HepG2 (cell line): ENCODE results near the gene PCAT6. TPM values are rescaled to one million over a fixed set of nuclear protein-coding genes. Genes with fewer than 3 reads are reported as not detected.
A peak's percentile ranks its signal among the peaks of the same experiment; 100 is the strongest.

ENCODE experiments used
- ATAC-seq: fragments of 200-7000 bp; cut with Tn5 transposase; 3 replicates; pipeline ENCODE4 v1.9.1; 2020; ENCODE audit warnings: mild to moderate bottlenecking, moderate library complexity
- BruUV-seq: library from RNA; stranded (reverse); fragments of 400-500 nt; replicated peaks from 2 replicates; lab custom pipeline; 2021; lab: Mats Ljungman, UMichigan
- CTCF ChIA-PET: fragments of 300-600 bp; formaldehyde crosslinking; extraction: SDS; loops from one replicate; lab custom pipeline; 2021; ENCODE audit warnings: low total read pairs, inconsistent platforms, low intra/inter-chr PET ratio; lab: Yijun Ruan, JAX
- POLR2A ChIA-PET: fragments of 350-600 bp; sonication (Branson Sonifier 250); formaldehyde crosslinking; loops from one replicate; lab custom pipeline; 2020; ENCODE audit warnings: antibody characterized with exemption, inconsistent platforms; lab: Yijun Ruan, JAX
- DNase-seq: peaks from one replicate; pipeline ENCODE4 v3.0.0-alpha.2; 2015; ENCODE audit warnings: low spot score
- FAIRE-seq: peaks from 3 replicates; lab custom pipeline; 2011; peaks lifted over from hg19 to GRCh38; lab: Jason Lieb, UNC
- H2AFZ ChIP-seq: one replicate; pipeline ENCODE4 v1.6.1; 2011; ENCODE audit warnings: low read length, inconsistent platforms
- H3K27ac ChIP-seq: fragments of 300-600 bp; 3 replicates; pipeline ENCODE4 v1.8.0; 2011; ENCODE audit warnings: mixed run types, mild to moderate bottlenecking, mixed read lengths, low read length, inconsistent platforms; ENCODE audit not compliant: insufficient read depth; ENCODE audit errors: extremely low read length
- H3K27me3 ChIP-seq, 2 experiments: fragments of 200-600 bp in 1 of 2; 2 replicates in 1 of 2; 3 replicates in 1 of 2; pipeline versions ENCODE4 v1.6.0 to v1.8.0; 2011; ENCODE audit warnings: low read length in 2 of 2, mild to moderate bottlenecking in 2 of 2, moderate library complexity in 2 of 2, inconsistent platforms in 1 of 2; ENCODE audit not compliant: insufficient read depth in 2 of 2, control insufficient read depth in 1 of 2
- H3K36me3 ChIP-seq, 2 experiments: fragments of 200-600 bp in 1 of 2; replicated peaks in 1 of 2; 2 replicates in 1 of 2; 3 replicates in 1 of 2; pipeline versions ENCODE4 v1.5.1 to v1.8.0; 2011; ENCODE audit warnings: low read length in 2 of 2, inconsistent platforms in 1 of 2; ENCODE audit not compliant: insufficient read depth in 2 of 2, control insufficient read depth in 1 of 2
- H3K4me1 ChIP-seq: 2 replicates; pipeline ENCODE4 v1.5.1; 2012; ENCODE audit warnings: low read length, inconsistent platforms; ENCODE audit not compliant: insufficient read depth
- H3K4me2 ChIP-seq: 2 replicates; pipeline ENCODE4 v1.6.0; 2011; ENCODE audit warnings: low read depth, low read length, inconsistent platforms
- H3K4me3 ChIP-seq, 3 experiments: fragments of 200-600 bp in 1 of 3; sonication (generic), shearing (Covaris generic) in 1 of 3; replicated peaks in 1 of 3; 2 replicates each; pipeline ENCODE4 v1.5.1; 2011 to 2016; ENCODE audit warnings: low read length in 3 of 3, inconsistent platforms in 2 of 3, low read depth in 2 of 3, mild to moderate bottlenecking in 2 of 3, control low read depth in 1 of 3, mixed read lengths in 1 of 3; ENCODE audit not compliant: insufficient read depth in 1 of 3
- H3K79me2 ChIP-seq: one replicate; pipeline ENCODE4 v1.6.1; 2011; ENCODE audit warnings: low read length, inconsistent platforms; ENCODE audit not compliant: insufficient read depth
- H3K9ac ChIP-seq: 2 replicates; pipeline ENCODE4 v1.6.0; 2011; ENCODE audit warnings: mild to moderate bottlenecking, low read depth, low read length, inconsistent platforms; ENCODE audit not compliant: insufficient read depth
- H3K9me3 ChIP-seq: 2 replicates; pipeline ENCODE4 v1.5.1; 2012; ENCODE audit warnings: mild to moderate bottlenecking, low read length
- H4K20me1 ChIP-seq: 2 replicates; pipeline ENCODE4 v1.6.0; 2011; ENCODE audit warnings: inconsistent platforms, mild to moderate bottlenecking, low read length, moderate library complexity; ENCODE audit not compliant: insufficient read depth
- AKAP8 ChIP-seq: sonication (generic); formaldehyde crosslinking; IDR thresholded peaks from 2 replicates; pipeline ENCODE4 v1.5.1; 2020; ENCODE audit warnings: mild to moderate bottlenecking, missing genetic modification reagents
- CEBPB ChIP-seq: IDR thresholded peaks from 2 replicates; pipeline ENCODE4 v1.6.1; 2011; ENCODE audit warnings: low read depth, low read length, improper control_type of control experiment, borderline replicate concordance
- HNRNPLL ChIP-seq: fragments of 200-400 bp; formaldehyde crosslinking; IDR thresholded peaks from 2 replicates; pipeline ENCODE4 v1.6.1; 2017; ENCODE audit warnings: mild to moderate bottlenecking, low read depth, low read length; ENCODE audit not compliant: poor library complexity, severe bottlenecking
- MBNL3 ChIP-seq: fragments of 250-450 bp; sonication (Bioruptor Pico); conservative IDR thresholded peaks from 2 replicates; pipeline ENCODE4 v1.8.0; 2022; ENCODE audit warnings: mild to moderate bottlenecking, inconsistent platforms
- MLX ChIP-seq: IDR thresholded peaks from 2 replicates; pipeline ENCODE4 v1.6.1; 2016
- WGBS: methylation state at CpG from one replicate; pipeline ENCODE4 v1.1.6; 2017; ENCODE audit warnings: low lambda C conversion rate; 5-methylcytosine and 5-hydroxymethylcytosine counted together
- in situ Hi-C: cut with HindIII; loops from 2 replicates; pipeline ENCODE4 v1.10.0; 2017; ENCODE audit warnings: low pct_unique_long_range_greater_than_20kb; ENCODE audit not compliant: extremely low pct_ligation_motif_present
- intact Hi-C: fragments of 100-400 bp; cut with micrococcal nuclease; formaldehyde crosslinking; loops from one replicate; pipeline ENCODE4 v1.10.0; 2022; ENCODE audit not compliant: unreplicated experiment
- polyA plus RNA-seq, 8 experiments: library from polyadenylated mRNA; depleted of rRNA in 3 of 8; stranded (reverse) in 7 of 8; unstranded in 1 of 8; fragments of >200 nt; fragmentation: Illumina TruSeq in 4 of 8; extraction: Trizol in 4 of 8; gene quantifications; 2 replicates each; pipeline versions ENCODE4 v1.2.1 to v1.2.3, GENCODE V29; 2011 to 2016; ENCODE audit warnings: low read depth in 4 of 8, missing spikeins in 1 of 8, mixed read lengths in 1 of 8; ENCODE audit not compliant: insufficient read depth in 1 of 8
- total RNA-seq, 5 experiments: library from RNA; depleted of rRNA; stranded (reverse); fragments of >200 nt; fragmentation: Illumina TruSeq; extraction: Trizol; gene quantifications; 2 replicates each; pipeline ENCODE4 v1.2.3, GENCODE V29; 2016; ENCODE audit warnings: low read depth in 1 of 5
- TF ChIP-seq, protein P1 (sequence below): sonication (generic); formaldehyde crosslinking; IDR thresholded peaks from 2 replicates; pipeline ENCODE4 v1.9.0; 2021; ENCODE audit warnings: mild to moderate bottlenecking, missing genetic modification reagents
- TF ChIP-seq, protein P2 (sequence below): IDR thresholded peaks from 2 replicates; pipeline ENCODE4 v1.6.1; 2016; ENCODE audit warnings: low read depth, missing genetic modification reagents, missing compliant biosample characterization
- TF ChIP-seq, protein P3 (sequence below): sonication (generic); formaldehyde crosslinking; IDR thresholded peaks from 2 replicates; pipeline ENCODE4 v1.8.0; 2022; ENCODE audit warnings: mild to moderate bottlenecking, missing genetic modification reagents, moderate library complexity

The PCAT6 gene
- total and polyA plus RNA-seq, 2 of the 13 experiments (the other 11 are each of a cell fraction or from before 2014, with no cell fraction given) = 0.60 to 4.4 TPM

DNA sequence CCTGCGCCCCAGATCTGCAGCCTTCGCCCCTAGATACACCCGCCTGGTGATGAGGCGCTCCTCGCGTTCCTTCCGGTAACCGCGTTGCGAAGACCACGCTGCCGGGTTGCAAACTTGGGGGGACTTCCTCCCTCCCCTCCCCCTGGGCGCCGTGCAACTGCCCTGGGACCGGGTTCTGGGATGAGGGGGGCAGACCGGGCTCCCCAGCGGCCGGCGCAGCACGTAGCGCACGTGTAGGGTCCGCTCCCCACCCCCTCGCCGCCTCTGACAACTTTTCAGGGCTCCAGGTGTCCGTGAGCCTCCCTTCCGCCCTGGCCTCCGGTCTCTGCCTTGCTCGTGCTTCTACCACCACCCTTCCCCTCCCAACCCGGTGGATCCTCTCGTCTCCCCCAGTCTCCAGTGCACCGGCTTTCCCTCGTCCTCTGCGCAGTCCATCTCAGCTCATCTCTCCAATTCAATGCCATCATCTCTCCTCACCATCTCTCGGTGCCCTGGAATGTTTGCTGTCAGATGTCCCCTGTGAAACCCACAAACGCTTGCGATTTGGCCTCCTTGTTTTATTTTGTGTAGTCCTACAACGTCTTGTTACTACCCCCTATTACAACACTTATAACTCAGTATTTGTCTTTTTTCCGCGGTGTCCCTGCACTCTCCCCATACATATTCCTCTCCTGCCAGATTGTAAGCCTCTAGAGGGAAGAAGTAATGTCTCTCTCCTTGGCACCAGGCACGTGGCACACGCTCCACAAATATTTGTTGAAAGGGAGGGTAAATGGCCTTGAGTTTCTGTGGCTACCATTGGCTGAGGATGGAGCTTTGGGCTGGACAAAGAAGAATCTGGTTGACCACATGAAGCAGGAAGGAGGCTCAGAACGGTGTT is 782 bp downstream of the PCAT6 start:
- intact Hi-C loops = loop anchor here (2.0 kb wide), 2 partner anchors 49 to 77 kb away; partner anchors contain the start of gene RABIF
- CTCF ChIA-PET = no interaction called here
- ATAC-seq = peak; percentile 15
- TF ChIP-seq CEBPB = no peak
- peak; percentile 58; the same call in 1 of the 2 replicates for TF ChIP-seq MLX (CRISPR knock-in tag)
- TF ChIP-seq, protein P1, sequence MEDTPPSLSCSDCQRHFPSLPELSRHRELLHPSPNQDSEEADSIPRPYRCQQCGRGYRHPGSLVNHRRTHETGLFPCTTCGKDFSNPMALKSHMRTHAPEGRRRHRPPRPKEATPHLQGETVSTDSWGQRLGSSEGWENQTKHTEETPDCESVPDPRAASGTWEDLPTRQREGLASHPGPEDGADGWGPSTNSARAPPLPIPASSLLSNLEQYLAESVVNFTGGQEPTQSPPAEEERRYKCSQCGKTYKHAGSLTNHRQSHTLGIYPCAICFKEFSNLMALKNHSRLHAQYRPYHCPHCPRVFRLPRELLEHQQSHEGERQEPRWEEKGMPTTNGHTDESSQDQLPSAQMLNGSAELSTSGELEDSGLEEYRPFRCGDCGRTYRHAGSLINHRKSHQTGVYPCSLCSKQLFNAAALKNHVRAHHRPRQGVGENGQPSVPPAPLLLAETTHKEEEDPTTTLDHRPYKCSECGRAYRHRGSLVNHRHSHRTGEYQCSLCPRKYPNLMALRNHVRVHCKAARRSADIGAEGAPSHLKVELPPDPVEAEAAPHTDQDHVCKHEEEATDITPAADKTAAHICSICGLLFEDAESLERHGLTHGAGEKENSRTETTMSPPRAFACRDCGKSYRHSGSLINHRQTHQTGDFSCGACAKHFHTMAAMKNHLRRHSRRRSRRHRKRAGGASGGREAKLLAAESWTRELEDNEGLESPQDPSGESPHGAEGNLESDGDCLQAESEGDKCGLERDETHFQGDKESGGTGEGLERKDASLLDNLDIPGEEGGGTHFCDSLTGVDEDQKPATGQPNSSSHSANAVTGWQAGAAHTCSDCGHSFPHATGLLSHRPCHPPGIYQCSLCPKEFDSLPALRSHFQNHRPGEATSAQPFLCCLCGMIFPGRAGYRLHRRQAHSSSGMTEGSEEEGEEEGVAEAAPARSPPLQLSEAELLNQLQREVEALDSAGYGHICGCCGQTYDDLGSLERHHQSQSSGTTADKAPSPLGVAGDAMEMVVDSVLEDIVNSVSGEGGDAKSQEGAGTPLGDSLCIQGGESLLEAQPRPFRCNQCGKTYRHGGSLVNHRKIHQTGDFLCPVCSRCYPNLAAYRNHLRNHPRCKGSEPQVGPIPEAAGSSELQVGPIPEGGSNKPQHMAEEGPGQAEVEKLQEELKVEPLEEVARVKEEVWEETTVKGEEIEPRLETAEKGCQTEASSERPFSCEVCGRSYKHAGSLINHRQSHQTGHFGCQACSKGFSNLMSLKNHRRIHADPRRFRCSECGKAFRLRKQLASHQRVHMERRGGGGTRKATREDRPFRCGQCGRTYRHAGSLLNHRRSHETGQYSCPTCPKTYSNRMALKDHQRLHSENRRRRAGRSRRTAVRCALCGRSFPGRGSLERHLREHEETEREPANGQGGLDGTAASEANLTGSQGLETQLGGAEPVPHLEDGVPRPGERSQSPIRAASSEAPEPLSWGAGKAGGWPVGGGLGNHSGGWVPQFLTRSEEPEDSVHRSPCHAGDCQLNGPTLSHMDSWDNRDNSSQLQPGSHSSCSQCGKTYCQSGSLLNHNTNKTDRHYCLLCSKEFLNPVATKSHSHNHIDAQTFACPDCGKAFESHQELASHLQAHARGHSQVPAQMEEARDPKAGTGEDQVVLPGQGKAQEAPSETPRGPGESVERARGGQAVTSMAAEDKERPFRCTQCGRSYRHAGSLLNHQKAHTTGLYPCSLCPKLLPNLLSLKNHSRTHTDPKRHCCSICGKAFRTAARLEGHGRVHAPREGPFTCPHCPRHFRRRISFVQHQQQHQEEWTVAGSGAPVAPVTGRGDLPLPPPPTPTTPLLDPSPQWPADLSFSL = no peak
- no peak for TF ChIP-seq AKAP8 (CRISPR knock-in tag)
- TF ChIP-seq, protein P2, sequence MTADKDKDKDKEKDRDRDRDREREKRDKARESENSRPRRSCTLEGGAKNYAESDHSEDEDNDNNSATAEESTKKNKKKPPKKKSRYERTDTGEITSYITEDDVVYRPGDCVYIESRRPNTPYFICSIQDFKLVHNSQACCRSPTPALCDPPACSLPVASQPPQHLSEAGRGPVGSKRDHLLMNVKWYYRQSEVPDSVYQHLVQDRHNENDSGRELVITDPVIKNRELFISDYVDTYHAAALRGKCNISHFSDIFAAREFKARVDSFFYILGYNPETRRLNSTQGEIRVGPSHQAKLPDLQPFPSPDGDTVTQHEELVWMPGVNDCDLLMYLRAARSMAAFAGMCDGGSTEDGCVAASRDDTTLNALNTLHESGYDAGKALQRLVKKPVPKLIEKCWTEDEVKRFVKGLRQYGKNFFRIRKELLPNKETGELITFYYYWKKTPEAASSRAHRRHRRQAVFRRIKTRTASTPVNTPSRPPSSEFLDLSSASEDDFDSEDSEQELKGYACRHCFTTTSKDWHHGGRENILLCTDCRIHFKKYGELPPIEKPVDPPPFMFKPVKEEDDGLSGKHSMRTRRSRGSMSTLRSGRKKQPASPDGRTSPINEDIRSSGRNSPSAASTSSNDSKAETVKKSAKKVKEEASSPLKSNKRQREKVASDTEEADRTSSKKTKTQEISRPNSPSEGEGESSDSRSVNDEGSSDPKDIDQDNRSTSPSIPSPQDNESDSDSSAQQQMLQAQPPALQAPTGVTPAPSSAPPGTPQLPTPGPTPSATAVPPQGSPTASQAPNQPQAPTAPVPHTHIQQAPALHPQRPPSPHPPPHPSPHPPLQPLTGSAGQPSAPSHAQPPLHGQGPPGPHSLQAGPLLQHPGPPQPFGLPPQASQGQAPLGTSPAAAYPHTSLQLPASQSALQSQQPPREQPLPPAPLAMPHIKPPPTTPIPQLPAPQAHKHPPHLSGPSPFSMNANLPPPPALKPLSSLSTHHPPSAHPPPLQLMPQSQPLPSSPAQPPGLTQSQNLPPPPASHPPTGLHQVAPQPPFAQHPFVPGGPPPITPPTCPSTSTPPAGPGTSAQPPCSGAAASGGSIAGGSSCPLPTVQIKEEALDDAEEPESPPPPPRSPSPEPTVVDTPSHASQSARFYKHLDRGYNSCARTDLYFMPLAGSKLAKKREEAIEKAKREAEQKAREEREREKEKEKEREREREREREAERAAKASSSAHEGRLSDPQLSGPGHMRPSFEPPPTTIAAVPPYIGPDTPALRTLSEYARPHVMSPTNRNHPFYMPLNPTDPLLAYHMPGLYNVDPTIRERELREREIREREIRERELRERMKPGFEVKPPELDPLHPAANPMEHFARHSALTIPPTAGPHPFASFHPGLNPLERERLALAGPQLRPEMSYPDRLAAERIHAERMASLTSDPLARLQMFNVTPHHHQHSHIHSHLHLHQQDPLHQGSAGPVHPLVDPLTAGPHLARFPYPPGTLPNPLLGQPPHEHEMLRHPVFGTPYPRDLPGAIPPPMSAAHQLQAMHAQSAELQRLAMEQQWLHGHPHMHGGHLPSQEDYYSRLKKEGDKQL (CRISPR knock-in tag) = no peak
- TF ChIP-seq HNRNPLL = peak; percentile 65
- TF ChIP-seq, protein P3, sequence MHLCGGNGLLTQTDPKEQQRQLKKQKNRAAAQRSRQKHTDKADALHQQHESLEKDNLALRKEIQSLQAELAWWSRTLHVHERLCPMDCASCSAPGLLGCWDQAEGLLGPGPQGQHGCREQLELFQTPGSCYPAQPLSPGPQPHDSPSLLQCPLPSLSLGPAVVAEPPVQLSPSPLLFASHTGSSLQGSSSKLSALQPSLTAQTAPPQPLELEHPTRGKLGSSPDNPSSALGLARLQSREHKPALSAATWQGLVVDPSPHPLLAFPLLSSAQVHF (CRISPR knock-in tag) = peak; percentile 66
- TF ChIP-seq MBNL3 = no peak

More for the DNA sequence above, 782 bp downstream of the PCAT6 start:
- Histone ChIP-seq H3K9me3 (no peaks in the 10 kb centered on the region), H3K27ac (peak overlapping the region; percentile 53), H3K9ac (peak overlapping the region; percentile 72), H3K4me3 (peak overlapping the region; percentile 82 to 95 (median 94)), H3K36me3 (no peaks in the 10 kb centered on the region), H3K27me3 (no peaks in the 10 kb centered on the region; a peak in 1 of 5 replicates), H3K79me2 (peaks cover 12% of the 10 kb centered on the region), H3K4me1 (peaks cover 49% of the 10 kb centered on the region), H2AFZ (no peak overlapping the region), H4K20me1 (no peaks in the 10 kb centered on the region), H3K4me2 (peak overlapping the region; percentile 96)
- TSS peak; percentile 75 for BruUV-seq
- 13% methylated on average over 32 of the region's 43 CpGs for WGBS
- in situ Hi-C loops = loop anchor here (5.0 kb wide), 1 partner anchor 46 kb away; no protein-coding TSS in a partner anchor
- peak; percentile 29 for DNase-seq
- POLR2A ChIA-PET = interaction anchor here (0.6 to 4.2 kb wide), 6 partner anchors 9 to 195 kb away, joined by 3 to 74 read pairs (median 10); partner anchors contain the start of genes RABIF and TMEM183A
- FAIRE-seq = peak; percentile 66
